HepG2 (cell line): ENCODE results near the gene TBCB. TPM values are rescaled to one million over a fixed set of nuclear protein-coding genes. Genes with fewer than 3 reads are reported as not detected.

ENCODE experiments used
- FOXA1 ChIP-seq, 2 experiments: fragments of 450-650 bp in 1 of 2; sonication (generic) in 1 of 2; formaldehyde crosslinking in 1 of 2; IDR thresholded peaks; 2 replicates each; pipeline versions ENCODE4 v1.4.0 to v1.6.1; 2016 to 2020; ENCODE audit warnings: missing genetic modification reagents in 1 of 2
- GATAD2A ChIP-seq: IDR thresholded peaks from 2 replicates; pipeline ENCODE4 v1.6.1; 2016
- JARID2 ChIP-seq: sonication (generic); formaldehyde crosslinking; IDR thresholded peaks from 2 replicates; pipeline ENCODE4 v1.8.1; 2023; ENCODE audit warnings: missing genetic modification reagents, inconsistent platforms; ENCODE audit not compliant: insufficient replicate concordance
- NFE2 ChIP-seq: sonication (generic); formaldehyde crosslinking; IDR thresholded peaks from 2 replicates; pipeline ENCODE4 v1.4.0; 2020; ENCODE audit warnings: missing genetic modification reagents
- STAG1 ChIP-seq: sonication (generic); formaldehyde crosslinking; IDR thresholded peaks from 2 replicates; pipeline ENCODE4 v1.4.0; 2020; ENCODE audit warnings: missing genetic modification reagents
- polyA plus RNA-seq, 8 experiments: library from polyadenylated mRNA; depleted of rRNA in 3 of 8; stranded (reverse) in 7 of 8; unstranded in 1 of 8; fragments of >200 nt; fragmentation: Illumina TruSeq in 4 of 8; extraction: Trizol in 4 of 8; gene quantifications; 2 replicates each; pipeline versions ENCODE4 v1.2.1 to v1.2.3, GENCODE V29; 2011 to 2016; ENCODE audit warnings: low read depth in 4 of 8, missing spikeins in 1 of 8, mixed read lengths in 1 of 8; ENCODE audit not compliant: insufficient read depth in 1 of 8
- total RNA-seq, 5 experiments: library from RNA; depleted of rRNA; stranded (reverse); fragments of >200 nt; fragmentation: Illumina TruSeq; extraction: Trizol; gene quantifications; 2 replicates each; pipeline ENCODE4 v1.2.3, GENCODE V29; 2016; ENCODE audit warnings: low read depth in 1 of 5
- TF ChIP-seq, protein P1 (sequence below): sonication (generic); formaldehyde crosslinking; conservative IDR thresholded peaks from 2 replicates; pipeline ENCODE4 v1.8.1; 2023; ENCODE audit warnings: missing genetic modification reagents
- TF ChIP-seq, protein P2 (sequence below): sonication (generic); formaldehyde crosslinking; IDR thresholded peaks from 2 replicates; pipeline ENCODE4 v1.4.0; 2020; ENCODE audit warnings: missing genetic modification reagents
- TF ChIP-seq, protein P3 (sequence below): IDR thresholded peaks from 2 replicates; pipeline ENCODE4 v1.6.1; 2016; ENCODE audit warnings: low read depth, borderline replicate concordance
- TF ChIP-seq, protein P4 (sequence below): sonication (generic); formaldehyde crosslinking; IDR thresholded peaks from 2 replicates; pipeline ENCODE4 v1.5.0; 2020; ENCODE audit warnings: mild to moderate bottlenecking, missing genetic modification reagents, borderline replicate concordance

TBCB gene
- total and polyA plus RNA-seq, 2 of the 13 experiments (the other 11 are each of a cell fraction or from before 2014, with no cell fraction given) = 271 to 276 TPM

DNA sequence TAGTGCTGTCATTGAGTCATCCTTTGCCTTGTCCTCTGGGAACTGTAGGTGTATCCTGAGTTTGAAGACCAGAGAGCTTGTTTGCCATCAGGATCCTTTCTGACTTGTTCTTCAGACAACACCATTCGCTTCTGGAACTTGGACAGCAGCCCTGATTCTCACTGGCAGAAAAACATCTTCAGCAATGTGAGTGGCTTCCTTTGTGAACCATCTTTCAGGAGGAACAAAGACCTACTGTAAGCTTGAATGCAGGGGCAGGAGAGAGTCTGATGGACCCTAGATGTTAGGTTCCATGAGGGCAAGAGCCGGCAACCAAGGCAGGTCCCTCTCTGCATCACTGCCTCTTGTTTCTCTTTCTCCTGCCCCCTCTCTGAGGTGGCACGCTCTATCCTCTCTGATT is 33.9 kb upstream of the TBCB start (continued):
- TF ChIP-seq, protein P1, sequence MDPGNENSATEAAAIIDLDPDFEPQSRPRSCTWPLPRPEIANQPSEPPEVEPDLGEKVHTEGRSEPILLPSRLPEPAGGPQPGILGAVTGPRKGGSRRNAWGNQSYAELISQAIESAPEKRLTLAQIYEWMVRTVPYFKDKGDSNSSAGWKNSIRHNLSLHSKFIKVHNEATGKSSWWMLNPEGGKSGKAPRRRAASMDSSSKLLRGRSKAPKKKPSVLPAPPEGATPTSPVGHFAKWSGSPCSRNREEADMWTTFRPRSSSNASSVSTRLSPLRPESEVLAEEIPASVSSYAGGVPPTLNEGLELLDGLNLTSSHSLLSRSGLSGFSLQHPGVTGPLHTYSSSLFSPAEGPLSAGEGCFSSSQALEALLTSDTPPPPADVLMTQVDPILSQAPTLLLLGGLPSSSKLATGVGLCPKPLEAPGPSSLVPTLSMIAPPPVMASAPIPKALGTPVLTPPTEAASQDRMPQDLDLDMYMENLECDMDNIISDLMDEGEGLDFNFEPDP (CRISPR knock-in tag) = no peak
- TF ChIP-seq JARID2 = no peak
- TF ChIP-seq GATAD2A (CRISPR knock-in tag) = no peak
- TF ChIP-seq, protein P2, sequence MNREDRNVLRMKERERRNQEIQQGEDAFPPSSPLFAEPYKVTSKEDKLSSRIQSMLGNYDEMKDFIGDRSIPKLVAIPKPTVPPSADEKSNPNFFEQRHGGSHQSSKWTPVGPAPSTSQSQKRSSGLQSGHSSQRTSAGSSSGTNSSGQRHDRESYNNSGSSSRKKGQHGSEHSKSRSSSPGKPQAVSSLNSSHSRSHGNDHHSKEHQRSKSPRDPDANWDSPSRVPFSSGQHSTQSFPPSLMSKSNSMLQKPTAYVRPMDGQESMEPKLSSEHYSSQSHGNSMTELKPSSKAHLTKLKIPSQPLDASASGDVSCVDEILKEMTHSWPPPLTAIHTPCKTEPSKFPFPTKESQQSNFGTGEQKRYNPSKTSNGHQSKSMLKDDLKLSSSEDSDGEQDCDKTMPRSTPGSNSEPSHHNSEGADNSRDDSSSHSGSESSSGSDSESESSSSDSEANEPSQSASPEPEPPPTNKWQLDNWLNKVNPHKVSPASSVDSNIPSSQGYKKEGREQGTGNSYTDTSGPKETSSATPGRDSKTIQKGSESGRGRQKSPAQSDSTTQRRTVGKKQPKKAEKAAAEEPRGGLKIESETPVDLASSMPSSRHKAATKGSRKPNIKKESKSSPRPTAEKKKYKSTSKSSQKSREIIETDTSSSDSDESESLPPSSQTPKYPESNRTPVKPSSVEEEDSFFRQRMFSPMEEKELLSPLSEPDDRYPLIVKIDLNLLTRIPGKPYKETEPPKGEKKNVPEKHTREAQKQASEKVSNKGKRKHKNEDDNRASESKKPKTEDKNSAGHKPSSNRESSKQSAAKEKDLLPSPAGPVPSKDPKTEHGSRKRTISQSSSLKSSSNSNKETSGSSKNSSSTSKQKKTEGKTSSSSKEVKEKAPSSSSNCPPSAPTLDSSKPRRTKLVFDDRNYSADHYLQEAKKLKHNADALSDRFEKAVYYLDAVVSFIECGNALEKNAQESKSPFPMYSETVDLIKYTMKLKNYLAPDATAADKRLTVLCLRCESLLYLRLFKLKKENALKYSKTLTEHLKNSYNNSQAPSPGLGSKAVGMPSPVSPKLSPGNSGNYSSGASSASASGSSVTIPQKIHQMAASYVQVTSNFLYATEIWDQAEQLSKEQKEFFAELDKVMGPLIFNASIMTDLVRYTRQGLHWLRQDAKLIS (CRISPR knock-in tag) = no peak
- TF ChIP-seq FOXA1 (IDR thresholded peaks at IDR 0.05) = no peak
- TF ChIP-seq FOXA1 (CRISPR knock-in tag; IDR thresholded peaks at IDR 0.05) = no peak
- no peak for TF ChIP-seq NFE2
- TF ChIP-seq STAG1 (CRISPR knock-in tag) = no peak
- TF ChIP-seq, protein P3, sequence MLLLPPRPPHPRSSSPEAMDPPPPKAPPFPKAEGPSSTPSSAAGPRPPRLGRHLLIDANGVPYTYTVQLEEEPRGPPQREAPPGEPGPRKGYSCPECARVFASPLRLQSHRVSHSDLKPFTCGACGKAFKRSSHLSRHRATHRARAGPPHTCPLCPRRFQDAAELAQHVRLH = no peak
- TF ChIP-seq, protein P4, sequence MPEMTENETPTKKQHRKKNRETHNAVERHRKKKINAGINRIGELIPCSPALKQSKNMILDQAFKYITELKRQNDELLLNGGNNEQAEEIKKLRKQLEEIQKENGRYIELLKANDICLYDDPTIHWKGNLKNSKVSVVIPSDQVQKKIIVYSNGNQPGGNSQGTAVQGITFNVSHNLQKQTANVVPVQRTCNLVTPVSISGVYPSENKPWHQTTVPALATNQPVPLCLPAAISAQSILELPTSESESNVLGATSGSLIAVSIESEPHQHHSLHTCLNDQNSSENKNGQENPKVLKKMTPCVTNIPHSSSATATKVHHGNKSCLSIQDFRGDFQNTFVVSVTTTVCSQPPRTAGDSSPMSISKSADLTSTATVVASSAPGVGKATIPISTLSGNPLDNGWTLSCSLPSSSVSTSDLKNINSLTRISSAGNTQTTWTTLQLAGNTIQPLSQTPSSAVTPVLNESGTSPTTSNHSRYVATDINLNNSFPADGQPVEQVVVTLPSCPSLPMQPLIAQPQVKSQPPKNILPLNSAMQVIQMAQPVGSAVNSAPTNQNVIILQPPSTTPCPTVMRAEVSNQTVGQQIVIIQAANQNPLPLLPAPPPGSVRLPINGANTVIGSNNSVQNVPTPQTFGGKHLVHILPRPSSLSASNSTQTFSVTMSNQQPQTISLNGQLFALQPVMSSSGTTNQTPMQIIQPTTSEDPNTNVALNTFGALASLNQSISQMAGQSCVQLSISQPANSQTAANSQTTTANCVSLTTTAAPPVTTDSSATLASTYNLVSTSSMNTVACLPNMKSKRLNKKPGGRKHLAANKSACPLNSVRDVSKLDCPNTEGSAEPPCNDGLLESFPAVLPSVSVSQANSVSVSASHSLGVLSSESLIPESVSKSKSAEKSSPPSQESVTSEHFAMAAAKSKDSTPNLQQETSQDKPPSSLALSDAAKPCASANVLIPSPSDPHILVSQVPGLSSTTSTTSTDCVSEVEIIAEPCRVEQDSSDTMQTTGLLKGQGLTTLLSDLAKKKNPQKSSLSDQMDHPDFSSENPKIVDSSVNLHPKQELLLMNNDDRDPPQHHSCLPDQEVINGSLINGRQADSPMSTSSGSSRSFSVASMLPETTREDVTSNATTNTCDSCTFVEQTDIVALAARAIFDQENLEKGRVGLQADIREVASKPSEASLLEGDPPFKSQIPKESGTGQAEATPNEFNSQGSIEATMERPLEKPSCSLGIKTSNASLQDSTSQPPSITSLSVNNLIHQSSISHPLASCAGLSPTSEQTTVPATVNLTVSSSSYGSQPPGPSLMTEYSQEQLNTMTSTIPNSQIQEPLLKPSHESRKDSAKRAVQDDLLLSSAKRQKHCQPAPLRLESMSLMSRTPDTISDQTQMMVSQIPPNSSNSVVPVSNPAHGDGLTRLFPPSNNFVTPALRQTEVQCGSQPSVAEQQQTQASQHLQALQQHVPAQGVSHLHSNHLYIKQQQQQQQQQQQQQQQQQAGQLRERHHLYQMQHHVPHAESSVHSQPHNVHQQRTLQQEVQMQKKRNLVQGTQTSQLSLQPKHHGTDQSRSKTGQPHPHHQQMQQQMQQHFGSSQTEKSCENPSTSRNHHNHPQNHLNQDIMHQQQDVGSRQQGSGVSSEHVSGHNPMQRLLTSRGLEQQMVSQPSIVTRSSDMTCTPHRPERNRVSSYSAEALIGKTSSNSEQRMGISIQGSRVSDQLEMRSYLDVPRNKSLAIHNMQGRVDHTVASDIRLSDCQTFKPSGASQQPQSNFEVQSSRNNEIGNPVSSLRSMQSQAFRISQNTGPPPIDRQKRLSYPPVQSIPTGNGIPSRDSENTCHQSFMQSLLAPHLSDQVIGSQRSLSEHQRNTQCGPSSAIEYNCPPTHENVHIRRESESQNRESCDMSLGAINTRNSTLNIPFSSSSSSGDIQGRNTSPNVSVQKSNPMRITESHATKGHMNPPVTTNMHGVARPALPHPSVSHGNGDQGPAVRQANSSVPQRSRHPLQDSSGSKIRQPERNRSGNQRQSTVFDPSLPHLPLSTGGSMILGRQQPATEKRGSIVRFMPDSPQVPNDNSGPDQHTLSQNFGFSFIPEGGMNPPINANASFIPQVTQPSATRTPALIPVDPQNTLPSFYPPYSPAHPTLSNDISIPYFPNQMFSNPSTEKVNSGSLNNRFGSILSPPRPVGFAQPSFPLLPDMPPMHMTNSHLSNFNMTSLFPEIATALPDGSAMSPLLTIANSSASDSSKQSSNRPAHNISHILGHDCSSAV = no peak
